Measurements from ENCODE around the gene TLCD2. TPM values are rescaled to one million over a fixed set of nuclear protein-coding genes. Genes with fewer than 3 reads are reported as not detected.

Gene TLCD2
- total and polyA plus RNA-seq, 2 of the 13 experiments (the other 11 are each of a cell fraction or from before 2014, with no cell fraction given): 0.90 to 1.1 TPM

DNA sequence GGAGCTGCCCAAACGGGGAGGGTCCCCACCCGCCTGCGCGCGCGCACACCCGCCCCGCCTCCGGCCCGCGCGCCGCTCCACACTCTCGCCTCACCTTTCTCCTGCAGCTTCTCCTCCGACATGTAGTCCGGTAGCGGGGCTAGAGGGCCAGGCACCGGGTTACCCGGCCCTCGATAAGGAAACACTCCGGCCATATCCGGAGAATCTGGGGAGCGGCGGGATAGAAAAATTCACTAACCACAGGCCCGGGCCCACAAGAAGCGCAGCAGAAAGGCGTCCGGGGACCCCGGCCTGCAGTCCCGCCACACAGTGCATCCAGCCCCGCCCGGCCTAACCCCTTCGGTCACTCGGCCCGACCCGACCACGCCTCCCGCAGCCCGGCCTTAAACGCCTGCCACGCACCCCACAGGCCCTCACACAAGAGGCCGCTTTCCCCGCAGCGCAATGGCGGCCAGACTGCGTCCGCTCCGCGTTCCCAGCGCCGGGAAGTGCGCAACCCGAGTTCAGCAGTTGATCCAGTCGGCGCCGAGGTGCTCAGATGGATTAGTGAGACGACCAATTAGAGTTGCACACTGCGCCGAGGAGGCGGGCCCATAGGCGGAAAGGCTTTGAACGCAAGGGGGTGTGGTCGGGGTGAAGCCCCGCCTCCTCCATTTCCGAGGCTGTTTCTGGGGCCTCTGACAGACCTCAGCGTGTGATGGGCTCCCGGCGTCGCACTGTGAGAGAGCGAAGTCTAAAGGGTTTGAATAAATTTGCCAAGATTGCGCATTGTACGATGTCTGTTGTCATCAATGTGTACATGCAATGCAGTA lies 25.6 kb downstream of the TLCD2 start, which contains the start of gene PRPF8 (continued):
- TF ChIP-seq, protein P1, sequence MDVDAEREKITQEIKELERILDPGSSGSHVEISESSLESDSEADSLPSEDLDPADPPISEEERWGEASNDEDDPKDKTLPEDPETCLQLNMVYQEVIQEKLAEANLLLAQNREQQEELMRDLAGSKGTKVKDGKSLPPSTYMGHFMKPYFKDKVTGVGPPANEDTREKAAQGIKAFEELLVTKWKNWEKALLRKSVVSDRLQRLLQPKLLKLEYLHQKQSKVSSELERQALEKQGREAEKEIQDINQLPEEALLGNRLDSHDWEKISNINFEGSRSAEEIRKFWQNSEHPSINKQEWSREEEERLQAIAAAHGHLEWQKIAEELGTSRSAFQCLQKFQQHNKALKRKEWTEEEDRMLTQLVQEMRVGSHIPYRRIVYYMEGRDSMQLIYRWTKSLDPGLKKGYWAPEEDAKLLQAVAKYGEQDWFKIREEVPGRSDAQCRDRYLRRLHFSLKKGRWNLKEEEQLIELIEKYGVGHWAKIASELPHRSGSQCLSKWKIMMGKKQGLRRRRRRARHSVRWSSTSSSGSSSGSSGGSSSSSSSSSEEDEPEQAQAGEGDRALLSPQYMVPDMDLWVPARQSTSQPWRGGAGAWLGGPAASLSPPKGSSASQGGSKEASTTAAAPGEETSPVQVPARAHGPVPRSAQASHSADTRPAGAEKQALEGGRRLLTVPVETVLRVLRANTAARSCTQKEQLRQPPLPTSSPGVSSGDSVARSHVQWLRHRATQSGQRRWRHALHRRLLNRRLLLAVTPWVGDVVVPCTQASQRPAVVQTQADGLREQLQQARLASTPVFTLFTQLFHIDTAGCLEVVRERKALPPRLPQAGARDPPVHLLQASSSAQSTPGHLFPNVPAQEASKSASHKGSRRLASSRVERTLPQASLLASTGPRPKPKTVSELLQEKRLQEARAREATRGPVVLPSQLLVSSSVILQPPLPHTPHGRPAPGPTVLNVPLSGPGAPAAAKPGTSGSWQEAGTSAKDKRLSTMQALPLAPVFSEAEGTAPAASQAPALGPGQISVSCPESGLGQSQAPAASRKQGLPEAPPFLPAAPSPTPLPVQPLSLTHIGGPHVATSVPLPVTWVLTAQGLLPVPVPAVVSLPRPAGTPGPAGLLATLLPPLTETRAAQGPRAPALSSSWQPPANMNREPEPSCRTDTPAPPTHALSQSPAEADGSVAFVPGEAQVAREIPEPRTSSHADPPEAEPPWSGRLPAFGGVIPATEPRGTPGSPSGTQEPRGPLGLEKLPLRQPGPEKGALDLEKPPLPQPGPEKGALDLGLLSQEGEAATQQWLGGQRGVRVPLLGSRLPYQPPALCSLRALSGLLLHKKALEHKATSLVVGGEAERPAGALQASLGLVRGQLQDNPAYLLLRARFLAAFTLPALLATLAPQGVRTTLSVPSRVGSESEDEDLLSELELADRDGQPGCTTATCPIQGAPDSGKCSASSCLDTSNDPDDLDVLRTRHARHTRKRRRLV (CRISPR knock-in tag; IDR thresholded peaks at IDR 0.05): 0 out of 2 replicates have a peak, but pooled peaks have one; percentile 63
- TF ChIP-seq ZNF737 (CRISPR knock-in tag; IDR thresholded peaks at IDR 0.05; ENCODE audit: borderline replicate concordance) (no peak), ZSCAN9 (CRISPR knock-in tag; IDR thresholded peaks at IDR 0.05; ENCODE audit: borderline replicate concordance) (no peak), SP1 (IDR thresholded peaks at IDR 0.05) (no peak), SP1 (CRISPR knock-in tag; IDR thresholded peaks at IDR 0.05) (peak; percentile 81), ARNT (IDR thresholded peaks at IDR 0.05) (no peak), ZNF772 (CRISPR knock-in tag; IDR thresholded peaks at IDR 0.05) (0 out of 2 replicates have a peak, but pooled peaks have one; percentile 54), ZKSCAN5 (CRISPR knock-in tag; IDR thresholded peaks at IDR 0.05) (no peak), ZNF552 (CRISPR knock-in tag; IDR thresholded peaks at IDR 0.05; ENCODE audit: borderline replicate concordance) (no peak), ZNF292 (CRISPR knock-in tag; IDR thresholded peaks at IDR 0.05; ENCODE audit: borderline replicate concordance, low read depth) (0 out of 2 replicates have a peak, but pooled peaks have one; percentile 54), HNRNPLL (IDR thresholded peaks at IDR 0.05; ENCODE audit: low read depth, low read length, poor library complexity, severe bottlenecking) (peak; percentile 100), ZNF563 (CRISPR knock-in tag; IDR thresholded peaks at IDR 0.05) (peak; percentile 67; the same call in 1 of the 2 replicates), ZNF878 (CRISPR knock-in tag; IDR thresholded peaks at IDR 0.05) (no peak), CBX5 (CRISPR knock-in tag; IDR thresholded peaks at IDR 0.05; ENCODE audit: borderline replicate concordance) (peak; percentile 19; the same call in 1 of the 2 replicates)
- TF ChIP-seq, protein P2, sequence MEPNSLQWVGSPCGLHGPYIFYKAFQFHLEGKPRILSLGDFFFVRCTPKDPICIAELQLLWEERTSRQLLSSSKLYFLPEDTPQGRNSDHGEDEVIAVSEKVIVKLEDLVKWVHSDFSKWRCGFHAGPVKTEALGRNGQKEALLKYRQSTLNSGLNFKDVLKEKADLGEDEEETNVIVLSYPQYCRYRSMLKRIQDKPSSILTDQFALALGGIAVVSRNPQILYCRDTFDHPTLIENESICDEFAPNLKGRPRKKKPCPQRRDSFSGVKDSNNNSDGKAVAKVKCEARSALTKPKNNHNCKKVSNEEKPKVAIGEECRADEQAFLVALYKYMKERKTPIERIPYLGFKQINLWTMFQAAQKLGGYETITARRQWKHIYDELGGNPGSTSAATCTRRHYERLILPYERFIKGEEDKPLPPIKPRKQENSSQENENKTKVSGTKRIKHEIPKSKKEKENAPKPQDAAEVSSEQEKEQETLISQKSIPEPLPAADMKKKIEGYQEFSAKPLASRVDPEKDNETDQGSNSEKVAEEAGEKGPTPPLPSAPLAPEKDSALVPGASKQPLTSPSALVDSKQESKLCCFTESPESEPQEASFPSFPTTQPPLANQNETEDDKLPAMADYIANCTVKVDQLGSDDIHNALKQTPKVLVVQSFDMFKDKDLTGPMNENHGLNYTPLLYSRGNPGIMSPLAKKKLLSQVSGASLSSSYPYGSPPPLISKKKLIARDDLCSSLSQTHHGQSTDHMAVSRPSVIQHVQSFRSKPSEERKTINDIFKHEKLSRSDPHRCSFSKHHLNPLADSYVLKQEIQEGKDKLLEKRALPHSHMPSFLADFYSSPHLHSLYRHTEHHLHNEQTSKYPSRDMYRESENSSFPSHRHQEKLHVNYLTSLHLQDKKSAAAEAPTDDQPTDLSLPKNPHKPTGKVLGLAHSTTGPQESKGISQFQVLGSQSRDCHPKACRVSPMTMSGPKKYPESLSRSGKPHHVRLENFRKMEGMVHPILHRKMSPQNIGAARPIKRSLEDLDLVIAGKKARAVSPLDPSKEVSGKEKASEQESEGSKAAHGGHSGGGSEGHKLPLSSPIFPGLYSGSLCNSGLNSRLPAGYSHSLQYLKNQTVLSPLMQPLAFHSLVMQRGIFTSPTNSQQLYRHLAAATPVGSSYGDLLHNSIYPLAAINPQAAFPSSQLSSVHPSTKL (CRISPR knock-in tag; IDR thresholded peaks at IDR 0.05): peak; percentile 31; the same call in 1 of the 2 replicates
- TF ChIP-seq, protein P3, sequence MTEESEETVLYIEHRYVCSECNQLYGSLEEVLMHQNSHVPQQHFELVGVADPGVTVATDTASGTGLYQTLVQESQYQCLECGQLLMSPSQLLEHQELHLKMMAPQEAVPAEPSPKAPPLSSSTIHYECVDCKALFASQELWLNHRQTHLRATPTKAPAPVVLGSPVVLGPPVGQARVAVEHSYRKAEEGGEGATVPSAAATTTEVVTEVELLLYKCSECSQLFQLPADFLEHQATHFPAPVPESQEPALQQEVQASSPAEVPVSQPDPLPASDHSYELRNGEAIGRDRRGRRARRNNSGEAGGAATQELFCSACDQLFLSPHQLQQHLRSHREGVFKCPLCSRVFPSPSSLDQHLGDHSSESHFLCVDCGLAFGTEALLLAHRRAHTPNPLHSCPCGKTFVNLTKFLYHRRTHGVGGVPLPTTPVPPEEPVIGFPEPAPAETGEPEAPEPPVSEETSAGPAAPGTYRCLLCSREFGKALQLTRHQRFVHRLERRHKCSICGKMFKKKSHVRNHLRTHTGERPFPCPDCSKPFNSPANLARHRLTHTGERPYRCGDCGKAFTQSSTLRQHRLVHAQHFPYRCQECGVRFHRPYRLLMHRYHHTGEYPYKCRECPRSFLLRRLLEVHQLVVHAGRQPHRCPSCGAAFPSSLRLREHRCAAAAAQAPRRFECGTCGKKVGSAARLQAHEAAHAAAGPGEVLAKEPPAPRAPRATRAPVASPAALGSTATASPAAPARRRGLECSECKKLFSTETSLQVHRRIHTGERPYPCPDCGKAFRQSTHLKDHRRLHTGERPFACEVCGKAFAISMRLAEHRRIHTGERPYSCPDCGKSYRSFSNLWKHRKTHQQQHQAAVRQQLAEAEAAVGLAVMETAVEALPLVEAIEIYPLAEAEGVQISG (CRISPR knock-in tag; IDR thresholded peaks at IDR 0.05): peak; percentile 83
- TF ChIP-seq, protein P4, sequence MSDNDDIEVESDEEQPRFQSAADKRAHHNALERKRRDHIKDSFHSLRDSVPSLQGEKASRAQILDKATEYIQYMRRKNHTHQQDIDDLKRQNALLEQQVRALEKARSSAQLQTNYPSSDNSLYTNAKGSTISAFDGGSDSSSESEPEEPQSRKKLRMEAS (IDR thresholded peaks at IDR 0.05): peak; percentile 72

Measured in HepG2 (cell line).